GM12878 (cell line): Measurements from ENCODE around the gene MCCD1. TPM values are rescaled to one million over a fixed set of nuclear protein-coding genes. Genes with fewer than 3 reads are reported as not detected.

Experiments
- BCL11A ChIP-seq: IDR thresholded peaks from 2 replicates; pipeline ENCODE4 v1.6.1; 2011; ENCODE audit warnings: low read depth, low read length
- CBFB ChIP-seq: IDR thresholded peaks from 2 replicates; pipeline ENCODE4 v1.6.1; 2016; ENCODE audit warnings: antibody characterized with exemption, low read depth
- DPF2 ChIP-seq: fragments of 450-650 bp; IDR thresholded peaks from 2 replicates; pipeline ENCODE4 v1.6.1; 2017; ENCODE audit warnings: mild to moderate bottlenecking
- ESRRA ChIP-seq: IDR thresholded peaks from 2 replicates; pipeline ENCODE4 v1.6.1; 2012; ENCODE audit warnings: mild to moderate bottlenecking, low read length, improper control_type of control experiment
- HCFC1 ChIP-seq: fragments of 150-350 bp; IDR thresholded peaks from 2 replicates; pipeline ENCODE4 v1.6.1; 2014; ENCODE audit warnings: low read length
- HDAC6 ChIP-seq: fragments of 200-600 bp; sonication (generic); IDR thresholded peaks from one replicate; pipeline ENCODE4 v1.8.0; 2017; ENCODE audit warnings: antibody characterized with exemption; ENCODE audit not compliant: unreplicated experiment
- HDGF ChIP-seq: fragments of 450-650 bp; IDR thresholded peaks from 2 replicates; pipeline ENCODE4 v1.6.1; 2016; ENCODE audit warnings: antibody characterized with exemption
- JUND ChIP-seq: IDR thresholded peaks from 2 replicates; pipeline ENCODE4 v1.6.1; 2012; ENCODE audit warnings: low read depth, mild to moderate bottlenecking, low read length, improper control_type of control experiment, moderate library complexity
- MXI1 ChIP-seq: fragments of 150-350 bp; IDR thresholded peaks from 2 replicates; pipeline ENCODE4 v1.6.1; 2011; ENCODE audit warnings: low read depth, mild to moderate bottlenecking, inconsistent platforms, low read length, improper control_type of control experiment
- MYB ChIP-seq: fragments of 150-350 bp; IDR thresholded peaks from 2 replicates; pipeline ENCODE4 v1.6.1; 2014; ENCODE audit warnings: mild to moderate bottlenecking, low read depth, low read length, borderline replicate concordance
- NBN ChIP-seq: fragments of 450-650 bp; IDR thresholded peaks from 2 replicates; pipeline ENCODE4 v1.6.1; 2016
- NFYA ChIP-seq: IDR thresholded peaks from 2 replicates; pipeline ENCODE4 v1.6.1; 2011; ENCODE audit warnings: low read depth, mild to moderate bottlenecking, low read length, improper control_type of control experiment, borderline replicate concordance
- NR2C2 ChIP-seq: IDR thresholded peaks from 2 replicates; pipeline ENCODE4 v1.6.1; 2011; ENCODE audit warnings: borderline replicate concordance, low read depth; ENCODE audit not compliant: control insufficient read depth, insufficient read length
- NRF1 ChIP-seq: conservative IDR thresholded peaks from 2 replicates; pipeline ENCODE4 v1.6.1; 2011; ENCODE audit warnings: mild to moderate bottlenecking, low read depth, low read length, improper control_type of control experiment
- PAX5 ChIP-seq: IDR thresholded peaks from 2 replicates; pipeline ENCODE4 v1.6.1; 2011; ENCODE audit warnings: low read depth, low read length, borderline replicate concordance
- PML ChIP-seq: IDR thresholded peaks from 2 replicates; pipeline ENCODE4 v1.6.1; 2012; ENCODE audit warnings: low read length, inconsistent platforms
- POLR2A ChIP-seq: IDR thresholded peaks from 2 replicates; pipeline ENCODE4 v1.6.1; 2011; ENCODE audit warnings: low read depth, mild to moderate bottlenecking, low read length
- POLR2AphosphoS2 ChIP-seq: IDR thresholded peaks from 2 replicates; pipeline ENCODE4 v1.6.1; 2011; ENCODE audit warnings: low read depth, mild to moderate bottlenecking, low read length, improper control_type of control experiment, moderate library complexity
- SIN3A ChIP-seq: IDR thresholded peaks from 2 replicates; pipeline ENCODE4 v1.6.1; 2012; ENCODE audit warnings: low read depth, low read length, improper control_type of control experiment
- SP1 ChIP-seq: IDR thresholded peaks from one replicate; pipeline ENCODE4 v1.6.1; 2011; ENCODE audit warnings: low read depth, low read length
- SREBF2 ChIP-seq: IDR thresholded peaks from 2 replicates; pipeline ENCODE4 v1.6.1; 2012; ENCODE audit warnings: mild to moderate bottlenecking, low read length
- SRF ChIP-seq, 2 experiments: IDR thresholded peaks; 2 replicates each; pipeline ENCODE4 v1.6.1; 2011; ENCODE audit warnings: low read depth in 2 of 2, low read length in 2 of 2, mild to moderate bottlenecking in 1 of 2, moderate library complexity in 1 of 2
- TAF1 ChIP-seq: IDR thresholded peaks from 2 replicates; pipeline ENCODE4 v1.6.1; 2011; ENCODE audit warnings: mild to moderate bottlenecking, low read depth, low read length, borderline replicate concordance
- TCF7 ChIP-seq: IDR thresholded peaks from 2 replicates; pipeline ENCODE4 v1.6.1; 2014; ENCODE audit warnings: antibody characterized with exemption, borderline replicate concordance
- WRNIP1 ChIP-seq: IDR thresholded peaks from 2 replicates; pipeline ENCODE4 v1.6.1; 2011; ENCODE audit warnings: low read depth, low read length, improper control_type of control experiment, borderline replicate concordance
- ZNF24 ChIP-seq: fragments of 450-650 bp; IDR thresholded peaks from 2 replicates; pipeline ENCODE4 v1.6.1; 2017; ENCODE audit warnings: antibody characterized with exemption, mild to moderate bottlenecking
- polyA plus RNA-seq, 11 experiments: library from polyadenylated mRNA; depleted of rRNA in 4 of 11; unstranded in 6 of 11; stranded (reverse) in 5 of 11; fragments of >200 nt; fragmentation: Nextera tagmentation in 4 of 11; fragmentation: Illumina TruSeq in 1 of 11; extraction: Ambion mirVana in 4 of 11; extraction: Trizol in 1 of 11; gene quantifications; 1 replicate in 1 of 11; 2 replicates in 10 of 11; pipeline versions ENCODE4 v1.2.1 to v1.2.3, GENCODE V29; 2011 to 2016; ENCODE audit warnings: inconsistent platforms in 2 of 11, missing spikeins in 2 of 11, low read depth in 1 of 11
- total RNA-seq, 4 experiments: library from RNA; depleted of rRNA in 3 of 4; stranded (reverse); fragments of >200 nt in 3 of 4; fragmentation: Illumina TruSeq in 1 of 4; extraction: Trizol in 1 of 4; gene quantifications; 2 replicates each; pipeline versions ENCODE4 v1.2.1 to v1.2.3, GENCODE V29; 2013 to 2021
- TF ChIP-seq, protein P1 (sequence below): fragments of 450-650 bp; IDR thresholded peaks from 2 replicates; pipeline ENCODE4 v1.6.1; 2017; ENCODE audit warnings: mild to moderate bottlenecking, moderate library complexity
- TF ChIP-seq, protein P2 (sequence below): fragments of 450-650 bp; IDR thresholded peaks from 2 replicates; pipeline ENCODE4 v1.6.1; 2017; ENCODE audit warnings: mild to moderate bottlenecking

The MCCD1 gene
- total and polyA plus RNA-seq, 10 of the 15 experiments (the other 5 are each of a cell fraction or from before 2014, with no cell fraction given), result not detected

DNA sequence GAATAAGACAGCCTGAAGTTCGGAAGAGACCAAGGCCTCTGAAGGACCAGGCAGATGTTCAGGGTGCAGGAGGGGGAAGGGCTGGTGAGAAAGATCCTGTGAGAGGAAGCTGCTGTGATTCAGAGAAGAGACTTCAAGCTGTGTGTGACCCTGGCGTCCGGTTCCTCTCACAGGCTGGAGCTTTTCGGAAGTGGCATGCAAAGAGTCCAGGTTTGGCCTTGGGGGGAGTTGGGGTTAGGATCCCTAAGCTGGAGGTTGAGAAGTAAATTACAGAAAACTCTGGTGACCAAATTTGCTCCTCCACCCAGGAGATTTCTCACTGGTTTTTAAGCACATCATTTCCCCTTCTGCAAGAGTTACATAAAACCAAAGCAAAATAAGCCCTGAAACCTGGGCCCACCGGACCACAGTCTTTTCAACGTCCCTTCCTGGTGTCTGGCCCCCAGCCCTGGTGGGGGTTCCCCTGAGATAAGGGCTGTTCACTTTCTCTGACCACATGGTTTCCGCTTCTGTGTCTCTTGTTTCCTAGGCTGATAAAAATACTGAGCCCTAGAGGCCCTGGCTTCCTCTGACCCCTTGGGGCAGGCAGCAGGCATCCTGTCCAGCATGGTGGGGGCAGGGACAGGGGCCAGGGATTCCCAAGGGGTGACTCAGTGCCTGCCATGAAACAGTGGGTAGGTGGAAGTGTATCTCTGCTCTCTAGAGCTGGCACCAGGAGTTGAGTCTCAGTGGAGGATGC is 31.4 kb downstream of the MCCD1 start (continued):
- TF ChIP-seq, protein P1, sequence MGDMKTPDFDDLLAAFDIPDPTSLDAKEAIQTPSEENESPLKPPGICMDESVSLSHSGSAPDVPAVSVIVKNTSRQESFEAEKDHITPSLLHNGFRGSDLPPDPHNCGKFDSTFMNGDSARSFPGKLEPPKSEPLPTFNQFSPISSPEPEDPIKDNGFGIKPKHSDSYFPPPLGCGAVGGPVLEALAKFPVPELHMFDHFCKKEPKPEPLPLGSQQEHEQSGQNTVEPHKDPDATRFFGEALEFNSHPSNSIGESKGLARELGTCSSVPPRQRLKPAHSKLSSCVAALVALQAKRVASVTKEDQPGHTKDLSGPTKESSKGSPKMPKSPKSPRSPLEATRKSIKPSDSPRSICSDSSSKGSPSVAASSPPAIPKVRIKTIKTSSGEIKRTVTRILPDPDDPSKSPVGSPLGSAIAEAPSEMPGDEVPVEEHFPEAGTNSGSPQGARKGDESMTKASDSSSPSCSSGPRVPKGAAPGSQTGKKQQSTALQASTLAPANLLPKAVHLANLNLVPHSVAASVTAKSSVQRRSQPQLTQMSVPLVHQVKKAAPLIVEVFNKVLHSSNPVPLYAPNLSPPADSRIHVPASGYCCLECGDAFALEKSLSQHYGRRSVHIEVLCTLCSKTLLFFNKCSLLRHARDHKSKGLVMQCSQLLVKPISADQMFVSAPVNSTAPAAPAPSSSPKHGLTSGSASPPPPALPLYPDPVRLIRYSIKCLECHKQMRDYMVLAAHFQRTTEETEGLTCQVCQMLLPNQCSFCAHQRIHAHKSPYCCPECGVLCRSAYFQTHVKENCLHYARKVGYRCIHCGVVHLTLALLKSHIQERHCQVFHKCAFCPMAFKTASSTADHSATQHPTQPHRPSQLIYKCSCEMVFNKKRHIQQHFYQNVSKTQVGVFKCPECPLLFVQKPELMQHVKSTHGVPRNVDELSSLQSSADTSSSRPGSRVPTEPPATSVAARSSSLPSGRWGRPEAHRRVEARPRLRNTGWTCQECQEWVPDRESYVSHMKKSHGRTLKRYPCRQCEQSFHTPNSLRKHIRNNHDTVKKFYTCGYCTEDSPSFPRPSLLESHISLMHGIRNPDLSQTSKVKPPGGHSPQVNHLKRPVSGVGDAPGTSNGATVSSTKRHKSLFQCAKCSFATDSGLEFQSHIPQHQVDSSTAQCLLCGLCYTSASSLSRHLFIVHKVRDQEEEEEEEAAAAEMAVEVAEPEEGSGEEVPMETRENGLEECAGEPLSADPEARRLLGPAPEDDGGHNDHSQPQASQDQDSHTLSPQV, result no peak
- peak; percentile 78 for TF ChIP-seq DPF2
- TF ChIP-seq SP1, result peak; percentile 60
- no peak; the same call in 1 of the 2 replicates for TF ChIP-seq SIN3A
- peak; percentile 52; the same call in 1 of the 2 replicates for TF ChIP-seq NBN
- TF ChIP-seq TCF7, result no peak
- no peak for TF ChIP-seq NRF1
- no peak for TF ChIP-seq JUND
- no peak for TF ChIP-seq HCFC1
- peak; percentile 68; the same call in 1 of the 2 replicates for TF ChIP-seq WRNIP1
- no peak for TF ChIP-seq NFYA
- TF ChIP-seq POLR2A, result no peak; the same call in 1 of the 2 replicates
- no peak for TF ChIP-seq MXI1
- TF ChIP-seq ZNF24, result no peak
- peak; percentile 33; the same call in 1 of the 2 replicates for TF ChIP-seq HDGF
- TF ChIP-seq NR2C2, result no peak
- peak; percentile 91 for TF ChIP-seq CBFB
- no peak for TF ChIP-seq ESRRA
- no peak for TF ChIP-seq HDAC6
- TF ChIP-seq, protein P2, sequence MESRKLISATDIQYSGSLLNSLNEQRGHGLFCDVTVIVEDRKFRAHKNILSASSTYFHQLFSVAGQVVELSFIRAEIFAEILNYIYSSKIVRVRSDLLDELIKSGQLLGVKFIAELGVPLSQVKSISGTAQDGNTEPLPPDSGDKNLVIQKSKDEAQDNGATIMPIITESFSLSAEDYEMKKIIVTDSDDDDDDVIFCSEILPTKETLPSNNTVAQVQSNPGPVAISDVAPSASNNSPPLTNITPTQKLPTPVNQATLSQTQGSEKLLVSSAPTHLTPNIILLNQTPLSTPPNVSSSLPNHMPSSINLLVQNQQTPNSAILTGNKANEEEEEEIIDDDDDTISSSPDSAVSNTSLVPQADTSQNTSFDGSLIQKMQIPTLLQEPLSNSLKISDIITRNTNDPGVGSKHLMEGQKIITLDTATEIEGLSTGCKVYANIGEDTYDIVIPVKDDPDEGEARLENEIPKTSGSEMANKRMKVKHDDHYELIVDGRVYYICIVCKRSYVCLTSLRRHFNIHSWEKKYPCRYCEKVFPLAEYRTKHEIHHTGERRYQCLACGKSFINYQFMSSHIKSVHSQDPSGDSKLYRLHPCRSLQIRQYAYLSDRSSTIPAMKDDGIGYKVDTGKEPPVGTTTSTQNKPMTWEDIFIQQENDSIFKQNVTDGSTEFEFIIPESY, result no peak
- no peak for TF ChIP-seq POLR2AphosphoS2
- TF ChIP-seq PAX5, result peak; percentile 85; the same call in 1 of the 2 replicates
- TF ChIP-seq MYB, result no peak; the same call in 1 of the 2 replicates
- no peak for TF ChIP-seq PML
- no peak for TF ChIP-seq SREBF2
- peak in 1 of 2 experiments; percentile 48; a peak in 1 of 4 replicates for TF ChIP-seq SRF (IDR thresholded peaks at IDR 0.05; ENCODE audit: low read depth in 2 of 2, low read length in 2 of 2)
- peak; percentile 10; the same call in 1 of the 2 replicates for TF ChIP-seq TAF1
- TF ChIP-seq BCL11A, result peak; percentile 77; the same call in 1 of the 2 replicates
